HG03139 (cell line): ENCODE measurements around the gene CALHM2.

Source experiments
- ATAC-seq: cut with Tn5 transposase; IDR thresholded peaks from one replicate; pipeline ENCODE4 v1.9.1; 2021; ENCODE audit not compliant: unreplicated experiment

Gene CALHM2

GRCh38 chr10:103451091-103451813 lies 918 bp downstream of the CALHM2 start:
- no peak for ATAC-seq

GRCh38 chr10:103450201-103450695 lies 1.9 kb downstream of the CALHM2 start:
- no peak for ATAC-seq

- ATAC-seq, result no peak
These were observed 2.7 kb downstream of the CALHM2 start for GRCh38 chr10:103449208-103450144.

GRCh38 chr10:103448746-103449145 lies 3.4 kb downstream of the CALHM2 start:
- ATAC-seq, result no peak

- ATAC-seq, result no peak
These were observed 5.0 kb downstream of the CALHM2 start for GRCh38 chr10:103447187-103447586.

- no peak for ATAC-seq
These were observed 6.2 kb downstream of the CALHM2 start for GRCh38 chr10:103445767-103446567.

- no peak for ATAC-seq
These were observed 6.8 kb downstream of the CALHM2 start for GRCh38 chr10:103445366-103445765.

GRCh38 chr10:103444478-103444877 lies 7.7 kb downstream of the CALHM2 start:
- no peak for ATAC-seq

GRCh38 chr10:103443475-103444185 lies 8.5 kb downstream of the CALHM2 start:
- no peak for ATAC-seq

GRCh38 chr10:103442031-103442461 lies 10.1 kb downstream of the CALHM2 start:
- ATAC-seq, result no peak

GRCh38 chr10:103441611-103442010 lies 10.6 kb downstream of the CALHM2 start:
- no peak for ATAC-seq

GRCh38 chr10:103441206-103441605 lies 11.0 kb downstream of the CALHM2 start:
- no peak for ATAC-seq

GRCh38 chr10:103440416-103440815 lies 11.8 kb downstream of the CALHM2 start:
- ATAC-seq, result no peak

GRCh38 chr10:103439776-103440175 lies 12.4 kb downstream of the CALHM2 start:
- no peak for ATAC-seq

- no peak for ATAC-seq
These were observed 18.3 kb downstream of the CALHM2 start for GRCh38 chr10:103433858-103434257.

GRCh38 chr10:103431902-103432301 lies 20.3 kb downstream of the CALHM2 start:
- no peak for ATAC-seq

- no peak for ATAC-seq
These were observed 22.5 kb downstream of the CALHM2 start for GRCh38 chr10:103429647-103430046.

GRCh38 chr10:103428989-103429643 lies 23.1 kb downstream of the CALHM2 start:
- no peak for ATAC-seq

- ATAC-seq, result no peak
These were observed 24.3 kb downstream of the CALHM2 start for GRCh38 chr10:103427866-103428265.

GRCh38 chr10:103423748-103424147 lies 28.4 kb downstream of the CALHM2 start:
- no peak for ATAC-seq
